Measurements from ENCODE around the gene TMEM232. TPM values are rescaled to one million over a fixed set of nuclear protein-coding genes. Genes with fewer than 3 reads are reported as not detected.

The TMEM232 gene
- total RNA-seq (0.37 and 0.38 TPM in 2 replicates), polyA plus RNA-seq (0.17 TPM in 1 of 2 replicates, not detected in the other), polyA minus RNA-seq (0.39 TPM in 1 of 2 replicates, not detected in the other), Bru-seq, nascent RNA (percentile 16 among the genes with signal in this experiment), BruChase-seq, experiment 1, labeled RNA remaining after a 6-hour chase (percentile 13 among the genes with signal in this experiment), BruChase-seq, experiment 2, labeled RNA remaining after a 2-hour chase (percentile 18 among the genes with signal in this experiment)
- polyA plus RNA-seq (2011; cell fraction: cytosol; rRNA removed): 0.10 TPM in 1 of 2 replicates, not detected in the other
- 0.42 and 0.43 TPM in 2 replicates for polyA plus RNA-seq (2011; cell fraction: nucleus; rRNA removed)
- 0.53 TPM in 1 of 2 replicates, not detected in the other for polyA plus RNA-seq (2012)
- polyA minus RNA-seq (2011; cell fraction: cytosol; rRNA and poly(A)+ RNA removed): not detected
- polyA minus RNA-seq (2011; cell fraction: nucleus; rRNA and poly(A)+ RNA removed): 1.2 TPM in 1 of 2 replicates, not detected in the other
- long read RNA-seq: 0 reads

GRCh38 chr5:110726249-110727024 lies at the start of gene TMEM232:
TSS of gene TMEM232 (minus strand) at chr5:110726671. CDS start at chr5:110667352, 59,319 bp downstream.
- ChIA-PET POLR2A (no interaction called here), CTCF (interaction anchor here (1.1 kb wide), 1 partner anchor 13 kb away, joined by 4 read pairs; the partner anchor contains the start of gene SLC25A46)
- Histone ChIP-seq H3K9me1 (replicated peaks; ENCODE audit: control insufficient read depth, extremely low read depth, insufficient read depth, low read length) (no peaks in the 10 kb centered on the region), H2AFZ (ENCODE audit: low read depth, low read length) (peak within 1 kb of the TSS; percentile 84), H3K9me3 (replicated peaks; ENCODE audit: control insufficient read depth, insufficient read depth, low read length) (no peaks in the 10 kb centered on the region), H3K4me1 (ENCODE audit: control insufficient read depth, extremely low read depth, insufficient read depth, low read length) (no peaks in the 10 kb centered on the region), H3K9ac (replicated peaks; ENCODE audit: extremely low read depth, insufficient read depth, low read length) (no peak within 1 kb of the TSS), H3K4me3 (replicated peaks in 1 of 3; ENCODE audit: insufficient read depth in 1 of 3, low read depth in 1 of 3, low read length in 3 of 3) (peak within 1 kb of the TSS; percentile 40 to 72 (median 51)), H3K27ac (ENCODE audit: insufficient read depth, low read depth, low read length) (no peak within 1 kb of the TSS), H3K36me3 (ENCODE audit: control insufficient read depth in 2 of 2, extremely low read depth in 1 of 2, insufficient read depth in 2 of 2, low read length in 2 of 2) (no peaks in the 10 kb centered on the region), H4K20me1 (replicated peaks; ENCODE audit: control insufficient read depth, extremely low read depth, insufficient read depth, low read length) (no peaks in the 10 kb centered on the region), H3K27me3 (ENCODE audit: control insufficient read depth in 2 of 2, insufficient read depth in 2 of 2, low read length in 2 of 2) (peaks cover 0 to 1% of the 10 kb centered on the region in 2 experiments), H3K4me2 (ENCODE audit: insufficient read depth, low read length) (peak within 1 kb of the TSS; percentile 92), H3K79me2 (ENCODE audit: control insufficient read depth, insufficient read depth, low read length) (no peaks in the 10 kb centered on the region)
- TF ChIP-seq POLR2A (IDR thresholded peaks at IDR 0.05; ENCODE audit: low read depth, low read length): no peak
- no peak for TF ChIP-seq FOS (IDR thresholded peaks at IDR 0.05; ENCODE audit: borderline replicate concordance, insufficient read depth, low read length)
- no peak for TF ChIP-seq MYC (IDR thresholded peaks at IDR 0.05; ENCODE audit: low read depth, low read length)
- peak; percentile 50 for TF ChIP-seq MAX (IDR thresholded peaks at IDR 0.05; ENCODE audit: insufficient read depth, insufficient read length)
- intact Hi-C loops (cut with micrococcal nuclease) (no loop called here), dilution Hi-C loops (cut with MboI; ENCODE audit: extremely low pct_ligation_motif_present, low sequenced_read_pairs) (no loop called here)
- FAIRE-seq: peak; percentile 89
- peak; percentile 79 for DNase-seq (ENCODE audit: low read depth, low spot score)
- BruUV-seq (replicated peaks): no TSS peak

- Histone ChIP-seq H3K9ac (replicated peaks; ENCODE audit: extremely low read depth, insufficient read depth, low read length) (no peak overlapping the region), H3K9me1 (replicated peaks; ENCODE audit: control insufficient read depth, extremely low read depth, insufficient read depth, low read length) (no peaks in the 10 kb centered on the region), H3K27me3 (ENCODE audit: control insufficient read depth in 2 of 2, insufficient read depth in 2 of 2, low read length in 2 of 2) (peaks cover 0 to 5% of the 10 kb centered on the region in 2 experiments), H3K36me3 (ENCODE audit: control insufficient read depth in 2 of 2, extremely low read depth in 1 of 2, insufficient read depth in 2 of 2, low read length in 2 of 2) (no peaks in the 10 kb centered on the region), H3K9me3 (replicated peaks; ENCODE audit: control insufficient read depth, insufficient read depth, low read length) (no peaks in the 10 kb centered on the region), H3K79me2 (ENCODE audit: control insufficient read depth, insufficient read depth, low read length) (no peaks in the 10 kb centered on the region), H3K27ac (ENCODE audit: insufficient read depth, low read depth, low read length) (no peak overlapping the region), H2AFZ (ENCODE audit: low read depth, low read length) (no peak overlapping the region), H3K4me1 (ENCODE audit: control insufficient read depth, extremely low read depth, insufficient read depth, low read length) (no peaks in the 10 kb centered on the region), H3K4me2 (ENCODE audit: insufficient read depth, low read length) (no peak overlapping the region), H4K20me1 (replicated peaks; ENCODE audit: control insufficient read depth, extremely low read depth, insufficient read depth, low read length) (no peaks in the 10 kb centered on the region), H3K4me3 (replicated peaks in 1 of 3; ENCODE audit: insufficient read depth in 1 of 3, low read depth in 1 of 3, low read length in 3 of 3) (no peak overlapping the region)
- ChIA-PET CTCF (no interaction called here), POLR2A (no interaction called here)
- DNase-seq (ENCODE audit: low read depth, low spot score): no peak
- dilution Hi-C loops (cut with MboI; ENCODE audit: extremely low pct_ligation_motif_present, low sequenced_read_pairs) (no loop called here), intact Hi-C loops (cut with micrococcal nuclease) (no loop called here)
- no peak for FAIRE-seq
- no TSS peak for BruUV-seq (replicated peaks)
- TF ChIP-seq GATA2 (IDR thresholded peaks at IDR 0.05; ENCODE audit: insufficient read depth, insufficient read length, low read depth, low read length) (no peak), CTCF (IDR thresholded peaks at IDR 0.05; ENCODE audit: extremely low read depth in 1 of 2, insufficient read depth in 1 of 2, low read depth in 1 of 2, low read length in 2 of 2) (no peak), POLR2AphosphoS5 (IDR thresholded peaks at IDR 0.05; ENCODE audit: insufficient read depth, low read depth, low read length) (no peak), MYC (IDR thresholded peaks at IDR 0.05; ENCODE audit: low read depth, low read length) (no peak), EZH2 (IDR thresholded peaks at IDR 0.05; ENCODE audit: borderline replicate concordance, low read depth, low read length, severe bottlenecking) (no peak), FOS (IDR thresholded peaks at IDR 0.05; ENCODE audit: borderline replicate concordance, insufficient read depth, low read length) (no peak), POLR2A (IDR thresholded peaks at IDR 0.05; ENCODE audit: low read depth, low read length) (no peak), JUN (IDR thresholded peaks at IDR 0.05; ENCODE audit: borderline replicate concordance, insufficient read depth, insufficient read length, low read depth) (no peak), MAX (IDR thresholded peaks at IDR 0.05; ENCODE audit: insufficient read depth, insufficient read length) (no peak)
Observed at GRCh38 chr5:110770286-110770685, 43.8 kb upstream of the TMEM232 start.
